HG03565 (cell line): ENCODE results near the gene KRTAP20-2.

Source experiments
- ATAC-seq: cut with Tn5 transposase; IDR thresholded peaks from one replicate; pipeline ENCODE4 v1.9.1; 2021; ENCODE audit warnings: mild to moderate bottlenecking, moderate library complexity; ENCODE audit not compliant: unreplicated experiment

The KRTAP20-2 gene

DNA sequence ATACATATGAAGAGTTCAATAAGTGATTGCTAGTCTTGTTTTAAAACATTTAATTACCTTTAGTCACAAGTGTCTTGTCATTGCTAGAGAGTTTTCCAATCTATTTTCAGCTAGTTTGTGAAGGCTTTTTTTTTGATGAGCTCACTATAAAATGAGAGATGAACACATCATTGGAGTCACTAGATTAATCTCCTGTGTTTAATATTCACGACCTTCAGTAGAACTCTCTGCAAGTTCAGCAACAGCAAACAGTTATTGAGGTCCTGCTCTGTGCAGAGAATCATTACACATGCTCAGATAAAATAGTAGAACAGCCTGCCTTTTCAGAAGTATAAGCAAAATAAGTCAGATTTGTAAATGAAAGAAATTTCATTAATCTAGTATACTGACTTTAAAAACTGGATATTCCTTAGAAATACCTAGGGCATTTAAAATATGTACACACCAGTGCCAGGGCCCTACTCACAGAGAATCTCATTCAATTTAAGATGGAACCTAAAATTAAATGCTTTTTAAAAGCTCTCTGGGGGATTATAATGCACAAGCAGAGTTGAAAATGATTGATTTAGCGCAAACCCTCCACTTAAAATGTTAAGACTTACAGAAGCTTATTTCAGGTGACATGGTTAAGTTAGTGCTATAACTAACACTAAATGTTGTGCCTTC lies 38.1 kb downstream of the KRTAP20-2 start:
- no peak for ATAC-seq

DNA sequence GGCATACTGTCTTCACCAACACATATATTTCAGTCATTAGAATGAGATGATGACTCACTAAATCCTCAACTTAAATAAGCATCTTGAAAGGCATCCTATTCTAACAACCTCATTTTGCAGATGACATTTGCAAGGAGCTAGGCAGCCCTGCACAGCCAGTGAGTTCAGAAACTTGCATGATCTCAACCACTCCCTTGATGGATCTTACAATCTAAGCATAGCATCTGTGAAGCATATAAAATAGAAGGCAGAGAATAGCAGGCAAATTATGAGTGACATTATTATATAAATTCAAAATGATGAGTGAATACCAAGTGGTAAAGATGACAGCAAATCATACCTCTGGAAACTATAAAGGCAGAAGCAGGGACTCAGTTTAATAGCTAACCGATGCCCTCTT lies 39.3 kb downstream of the KRTAP20-2 start:
- no peak for ATAC-seq

DNA sequence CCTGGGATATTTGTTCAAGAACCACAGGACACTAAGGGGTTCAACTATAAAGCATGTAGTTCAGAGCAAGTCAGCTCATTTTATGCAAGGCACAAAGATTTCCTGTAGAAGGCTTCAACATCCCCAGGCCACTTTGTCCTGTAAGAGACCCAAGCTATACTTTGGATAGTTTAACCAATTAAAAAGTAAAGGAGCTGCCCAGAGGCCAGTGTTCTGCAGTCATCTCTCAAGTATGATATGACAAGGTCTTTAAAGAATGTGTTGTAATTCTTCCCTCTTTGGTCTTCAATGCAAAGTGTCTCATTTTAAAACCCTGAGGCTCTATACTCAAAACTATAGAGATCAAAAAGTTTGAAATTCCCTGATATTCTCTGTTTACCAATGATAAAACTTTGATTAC lies 41.7 kb downstream of the KRTAP20-2 start:
- ATAC-seq: no peak

DNA sequence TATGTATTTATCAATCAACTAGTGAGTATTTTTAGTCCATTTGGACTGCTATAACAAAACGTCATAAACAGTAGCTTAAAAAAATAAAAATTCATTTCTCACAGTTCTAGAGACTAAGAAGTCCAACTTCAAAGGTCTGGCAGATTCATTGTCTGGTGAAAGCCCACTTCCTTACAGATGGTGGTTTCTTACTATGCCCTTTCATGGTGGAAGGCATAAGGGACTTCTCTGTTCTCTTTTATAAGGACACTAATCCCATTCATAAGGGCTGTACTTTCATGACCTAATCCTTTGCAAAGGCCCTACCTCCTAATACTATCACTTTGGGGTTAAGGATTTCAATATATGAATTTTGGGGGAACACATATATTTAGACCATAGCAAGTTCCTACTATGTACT lies 45.6 kb downstream of the KRTAP20-2 start:
- ATAC-seq: no peak

DNA sequence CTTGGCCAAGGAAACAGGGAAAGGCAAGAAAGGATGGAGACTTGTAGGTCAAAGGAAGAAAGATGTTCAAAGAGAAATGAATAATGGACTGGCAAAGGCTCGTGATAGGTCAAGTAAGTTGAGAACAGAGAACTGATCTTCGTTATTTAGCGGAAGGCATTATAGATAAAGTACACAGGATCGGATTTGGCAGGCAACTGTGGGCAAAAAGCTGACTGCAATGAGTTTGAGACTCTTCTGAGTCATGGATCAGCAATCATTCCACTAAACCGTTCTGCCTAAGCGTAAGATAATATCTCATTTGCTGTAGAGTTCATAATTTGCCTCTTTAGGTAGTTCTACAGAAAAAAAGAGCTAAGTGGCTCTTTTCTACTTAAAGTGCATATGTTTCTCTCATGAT lies 49.5 kb downstream of the KRTAP20-2 start:
- no peak for ATAC-seq
